Trophoblast cell (in vitro differentiated cells and primary cell): ENCODE results near the gene FRS2.

Experiments
- DNase-seq, 2 donors: peaks; one replicate each; pipeline ENCODE4 v3.0.0-alpha.2; 2016
- H2AFZ ChIP-seq: 2 replicates; pipeline ENCODE4 v1.6.1; 2013; ENCODE audit warnings: low read length, moderate library complexity, mild to moderate bottlenecking; ENCODE audit not compliant: insufficient read depth, poor library complexity
- H2AK5ac ChIP-seq: 2 replicates; pipeline ENCODE4 v1.6.1; 2013; ENCODE audit warnings: mild to moderate bottlenecking, low read length
- H2BK120ac ChIP-seq: 2 replicates; pipeline ENCODE4 v1.6.1; 2013; ENCODE audit warnings: low read length, mild to moderate bottlenecking, moderate library complexity; ENCODE audit not compliant: insufficient read depth, poor library complexity
- H2BK12ac ChIP-seq: 2 replicates; pipeline ENCODE4 v1.6.1; 2013; ENCODE audit warnings: mild to moderate bottlenecking, low read length, moderate library complexity
- H2BK5ac ChIP-seq: 2 replicates; pipeline ENCODE4 v1.6.1; 2013; ENCODE audit warnings: low read length, low read depth, moderate library complexity, mild to moderate bottlenecking; ENCODE audit not compliant: poor library complexity
- H3K14ac ChIP-seq: 2 replicates; pipeline ENCODE4 v1.6.1; 2013; ENCODE audit warnings: mild to moderate bottlenecking, low read length
- H3K18ac ChIP-seq: 2 replicates; pipeline ENCODE4 v1.6.1; 2013; ENCODE audit warnings: mild to moderate bottlenecking, low read length
- H3K23ac ChIP-seq: 2 replicates; pipeline ENCODE4 v1.6.1; 2013; ENCODE audit warnings: low read length
- H3K27ac ChIP-seq: 2 replicates; pipeline ENCODE4 v1.5.1; 2013; ENCODE audit warnings: low read depth, mild to moderate bottlenecking, inconsistent platforms, low read length, moderate library complexity
- H3K27me3 ChIP-seq: 2 replicates; pipeline ENCODE4 v1.6.1; 2013; ENCODE audit warnings: inconsistent platforms, mild to moderate bottlenecking, low read length, moderate library complexity; ENCODE audit not compliant: insufficient read depth
- H3K36me3 ChIP-seq, 2 experiments: 1 replicate in 1 of 2; 2 replicates in 1 of 2; pipeline ENCODE4 v1.6.1; 2013; ENCODE audit warnings: low read length in 2 of 2, mild to moderate bottlenecking in 2 of 2, moderate library complexity in 1 of 2; ENCODE audit not compliant: insufficient read depth in 2 of 2, control insufficient read depth in 1 of 2
- H3K4ac ChIP-seq: 2 replicates; pipeline ENCODE4 v1.6.1; 2013; ENCODE audit warnings: low read depth, mild to moderate bottlenecking, low read length, moderate library complexity
- H3K4me1 ChIP-seq, 2 experiments: 1 replicate in 1 of 2; 2 replicates in 1 of 2; pipeline ENCODE4 v1.6.1; 2013; ENCODE audit warnings: low read length in 2 of 2, mild to moderate bottlenecking in 2 of 2, moderate library complexity in 1 of 2; ENCODE audit not compliant: insufficient read depth in 2 of 2, control insufficient read depth in 1 of 2
- H3K4me2 ChIP-seq: 2 replicates; pipeline ENCODE4 v1.6.1; 2013; ENCODE audit warnings: inconsistent platforms, mild to moderate bottlenecking, low read length, moderate library complexity
- H3K4me3 ChIP-seq: 2 replicates; pipeline ENCODE4 v1.5.1; 2013; ENCODE audit warnings: mild to moderate bottlenecking, low read depth, low read length, inconsistent platforms
- H3K79me1 ChIP-seq: one replicate; pipeline ENCODE4 v1.6.1; 2013; ENCODE audit warnings: low read length
- H3K79me2 ChIP-seq: 2 replicates; pipeline ENCODE4 v1.6.1; 2013; ENCODE audit warnings: low read length, mild to moderate bottlenecking; ENCODE audit not compliant: control insufficient read depth, insufficient read depth, poor library complexity
- H3K9ac ChIP-seq: 2 replicates; pipeline ENCODE4 v1.6.1; 2013; ENCODE audit warnings: mild to moderate bottlenecking, low read length
- H3K9me3 ChIP-seq: 2 replicates; pipeline ENCODE4 v1.6.1; 2013; ENCODE audit warnings: low read depth, mild to moderate bottlenecking, control low read depth, inconsistent platforms, low read length; ENCODE audit not compliant: insufficient read depth
- H4K12ac ChIP-seq: 2 replicates; pipeline ENCODE4 v1.6.1; 2013; ENCODE audit warnings: low read depth, mild to moderate bottlenecking, low read length, moderate library complexity
- H4K8ac ChIP-seq: 2 replicates; pipeline ENCODE4 v1.6.1; 2013; ENCODE audit warnings: low read depth, mild to moderate bottlenecking, low read length, moderate library complexity
- H4K91ac ChIP-seq: one replicate; pipeline ENCODE4 v1.6.1; 2013; ENCODE audit warnings: low read depth, mild to moderate bottlenecking, low read length, moderate library complexity
- WGBS: extraction: QIAGEN DNeasy Blood & Tissue Kit; methylation state at CpG from one replicate; pipeline ENCODE4 v1.1.7; 2013; ENCODE audit warnings: missing lambda C conversion rate; ENCODE audit not compliant: insufficient read length, insufficient coverage; ENCODE audit errors: extremely low coverage; 5-methylcytosine and 5-hydroxymethylcytosine counted together

FRS2 gene

GRCh38 chr12:69524755-69525469, 54.7 kb downstream of the FRS2 start:
- DNase-seq = no peak
- Histone ChIP-seq H2AK5ac (no peak overlapping the region), H3K9me3 (no peaks in the 10 kb centered on the region), H2BK120ac (no peak overlapping the region), H3K27ac (no peak overlapping the region), H3K36me3 (no peaks in the 10 kb centered on the region), H3K79me2 (peaks cover 11% of the 10 kb centered on the region), H4K12ac (no peak overlapping the region), H4K8ac (no peak overlapping the region), H3K4me1 (peaks cover 0 to 17% of the 10 kb centered on the region in 2 experiments), H3K4ac (peak overlapping the region; percentile 27), H3K4me2 (no peak overlapping the region), H3K23ac (no peak overlapping the region), H4K91ac (no peak overlapping the region), H2BK5ac (no peak overlapping the region), H3K79me1 (peaks cover 4% of the 10 kb centered on the region), H3K18ac (peak overlapping the region; percentile 6), H3K14ac (no peak overlapping the region), H2AFZ (no peak overlapping the region), H2BK12ac (peak overlapping the region; percentile 9), H3K4me3 (no peak overlapping the region), H3K27me3 (no peaks in the 10 kb centered on the region), H3K9ac (no peak overlapping the region)
- no CpG with 5 or more reads among the region's 2 CpGs for WGBS

GRCh38 chr12:69527506-69528272, 57.5 kb downstream of the FRS2 start:
- no peak overlapping the region for H3K4me2 ChIP-seq

GRCh38 chr12:69529021-69529420, 58.8 kb downstream of the FRS2 start:
- WGBS = no CpG with 5 or more reads among the region's 2 CpGs
- Histone ChIP-seq H4K12ac (no peak overlapping the region), H2AFZ (no peak overlapping the region), H3K14ac (no peak overlapping the region), H3K27ac (peak overlapping the region; percentile 53), H3K36me3 (peaks cover 0 to 3% of the 10 kb centered on the region in 2 experiments), H3K4me1 (peaks cover 0 to 17% of the 10 kb centered on the region in 2 experiments), H2BK5ac (peak overlapping the region; percentile 13), H2BK120ac (peak overlapping the region; percentile 22), H2AK5ac (no peak overlapping the region), H4K91ac (no peak overlapping the region), H4K8ac (no peak overlapping the region), H3K4me2 (no peak overlapping the region), H3K4me3 (no peak overlapping the region), H3K79me2 (peaks cover 13% of the 10 kb centered on the region), H2BK12ac (no peak overlapping the region), H3K18ac (no peak overlapping the region), H3K4ac (peak overlapping the region; percentile 52), H3K27me3 (no peaks in the 10 kb centered on the region), H3K79me1 (peaks cover 4% of the 10 kb centered on the region), H3K9ac (no peak overlapping the region), H3K23ac (no peak overlapping the region), H3K9me3 (no peaks in the 10 kb centered on the region)
- no peak for DNase-seq

More at GRCh38 chr12:69527506-69528272, 57.5 kb downstream of the FRS2 start:
- H2AK5ac ChIP-seq = no peak overlapping the region
- H3K23ac ChIP-seq = no peak overlapping the region
- H4K8ac ChIP-seq = no peak overlapping the region
- DNase-seq = peak; percentile 9 to 84
- no peak overlapping the region for H2BK12ac ChIP-seq
- no peak overlapping the region for H3K14ac ChIP-seq
- H3K18ac ChIP-seq = no peak overlapping the region
- peaks cover 16% of the 10 kb centered on the region for H3K79me2 ChIP-seq
- WGBS = no CpG with 5 or more reads among the region's 3 CpGs
- H4K12ac ChIP-seq = no peak overlapping the region
- H3K27ac ChIP-seq = peak overlapping the region; percentile 41
- H2BK120ac ChIP-seq = no peak overlapping the region
- H3K27me3 ChIP-seq = no peaks in the 10 kb centered on the region
- no peak overlapping the region for H3K9ac ChIP-seq
- H2AFZ ChIP-seq = no peak overlapping the region
- H2BK5ac ChIP-seq = no peak overlapping the region
- H3K79me1 ChIP-seq = peaks cover 4% of the 10 kb centered on the region
- H3K9me3 ChIP-seq = no peaks in the 10 kb centered on the region
- no peak overlapping the region for H4K91ac ChIP-seq
- H3K36me3 ChIP-seq = peaks cover 0 to 3% of the 10 kb centered on the region in 2 experiments
- no peak overlapping the region for H3K4me3 ChIP-seq
- H3K4me1 ChIP-seq = peaks cover 0 to 17% of the 10 kb centered on the region in 2 experiments
- H3K4ac ChIP-seq = no peak overlapping the region

DNA sequence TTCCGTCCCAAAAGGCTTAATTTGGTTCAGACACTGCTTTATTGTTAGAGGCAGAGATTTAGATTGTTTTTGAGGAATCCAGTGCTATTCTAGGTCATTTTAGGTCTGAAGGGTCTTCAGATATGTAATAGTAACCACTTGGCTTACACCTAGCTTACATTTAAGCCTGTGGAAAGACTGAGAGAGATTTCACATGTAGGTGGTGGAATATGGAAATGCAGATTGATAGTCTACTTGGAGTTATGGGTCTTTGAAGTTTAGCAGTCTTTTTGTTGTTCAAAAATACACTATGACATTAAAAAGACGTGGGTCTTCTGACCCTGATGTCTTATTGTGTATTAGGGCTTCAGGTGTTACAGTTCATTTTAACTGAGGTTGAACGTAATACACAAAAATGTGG, 63.7 kb downstream of the FRS2 start:
- no CpG with 5 or more reads among the region's 3 CpGs for WGBS

More for the DNA sequence above, 63.7 kb downstream of the FRS2 start:
- peaks cover 2% of the 10 kb centered on the region for H3K79me1 ChIP-seq
- no peak overlapping the region for H3K23ac ChIP-seq
- no peak overlapping the region for H2AK5ac ChIP-seq
- peaks cover 10% of the 10 kb centered on the region for H3K79me2 ChIP-seq
- no peak overlapping the region for H3K4me3 ChIP-seq
- H3K4me2 ChIP-seq = no peak overlapping the region
- no peak overlapping the region for H3K9ac ChIP-seq
- no peak overlapping the region for H3K4ac ChIP-seq
- no peak overlapping the region for H2BK120ac ChIP-seq
- H4K12ac ChIP-seq = no peak overlapping the region
- H3K4me1 ChIP-seq = peaks cover 0 to 5% of the 10 kb centered on the region in 2 experiments
- no peaks in the 10 kb centered on the region for H3K27me3 ChIP-seq
- H2BK5ac ChIP-seq = no peak overlapping the region
- H3K9me3 ChIP-seq = no peaks in the 10 kb centered on the region
- no peak overlapping the region for H4K91ac ChIP-seq
- peak overlapping the region; percentile 32 for H3K27ac ChIP-seq
- H3K18ac ChIP-seq = no peak overlapping the region
- no peak overlapping the region for H2AFZ ChIP-seq
- H2BK12ac ChIP-seq = no peak overlapping the region
- H4K8ac ChIP-seq = no peak overlapping the region
- DNase-seq = no peak
- H3K36me3 ChIP-seq = peaks cover 0 to 3% of the 10 kb centered on the region in 2 experiments
- H3K14ac ChIP-seq = no peak overlapping the region
